Immature natural killer cell (primary cell): ENCODE measurements around the gene ACAT1. TPM values are rescaled to one million over a fixed set of nuclear protein-coding genes. Genes with fewer than 3 reads are reported as not detected.
A peak's percentile ranks its signal among the peaks of the same experiment; 100 is the strongest.
"Not testable (repeated sequence)": the region's sequence is repeated elsewhere in the genome, so short reads cannot be mapped to it uniquely, and the experiment has no call there.

ENCODE experiments used
- DNase-seq, 3 donors: peaks; one replicate each; pipeline ENCODE4 v3.0.0; 2022; ENCODE audit warnings: mixed read lengths in 1 of 3
- H3K27ac Mint-ChIP-seq, 6 donors: one replicate each; pipeline ENCODE4 v1.8.0; 2020; ENCODE audit warnings: mixed read lengths in 6 of 6, mild to moderate bottlenecking in 5 of 6, inconsistent platforms in 4 of 6, moderate library complexity in 3 of 6
- H3K27me3 Mint-ChIP-seq, 3 donors: one replicate each; pipeline ENCODE4 v1.8.0; 2020 to 2021; ENCODE audit warnings: low read depth in 3 of 3, mild to moderate bottlenecking in 3 of 3, mixed read lengths in 3 of 3, moderate library complexity in 3 of 3, inconsistent platforms in 1 of 3
- H3K36me3 Mint-ChIP-seq, 3 donors: one replicate each; pipeline ENCODE4 v1.8.0; 2020; ENCODE audit warnings: mixed read lengths in 3 of 3, inconsistent platforms in 2 of 3, mild to moderate bottlenecking in 2 of 3
- H3K4me1 Mint-ChIP-seq, 2 donors: one replicate each; pipeline ENCODE4 v1.8.0; 2020; ENCODE audit warnings: inconsistent platforms in 2 of 2, mild to moderate bottlenecking in 2 of 2, mixed read lengths in 2 of 2, moderate library complexity in 1 of 2
- H3K4me3 Mint-ChIP-seq, 5 donors: one replicate each; pipeline ENCODE4 v1.8.0; 2020; ENCODE audit warnings: mild to moderate bottlenecking in 5 of 5, mixed read lengths in 5 of 5, inconsistent platforms in 3 of 5, moderate library complexity in 3 of 5
- H3K9me3 Mint-ChIP-seq, 6 donors: one replicate each; pipeline ENCODE4 v1.8.0; 2020; ENCODE audit warnings: mild to moderate bottlenecking in 6 of 6, mixed read lengths in 6 of 6, inconsistent platforms in 4 of 6, moderate library complexity in 3 of 6
- polyA plus RNA-seq, 3 donors: library from polyadenylated mRNA; unstranded; fragments of 300-500 nt; fragmentation: Illumina TruSeq; gene quantifications; one replicate each; pipeline ENCODE4 v1.2.3, GENCODE V29; 2021

Gene ACAT1
- polyA plus RNA-seq, 3 donors from 2014 or later: 18.5 to 21.6 (median 21.4) TPM

GRCh38 chr11:108122166-108122628, 830 bp downstream of the ACAT1 start:
- H3K4me1 Mint-ChIP-seq: peaks cover 28 to 34% of the 10 kb centered on the region in 2 donors

GRCh38 chr11:108125096-108125495, 3.7 kb downstream of the ACAT1 start:
- Mint-ChIP-seq H3K4me1 (peaks cover 28 to 34% of the 10 kb centered on the region in 2 donors), H3K9me3 (no peaks in the 10 kb centered on the region), H3K27ac (peak overlapping the region in 2 of 6 donors; percentile 46 to 57), H3K36me3 (peaks cover 0 to 6% (median 2%) of the 10 kb centered on the region in 3 donors), H3K4me3 (no peak overlapping the region), H3K27me3 (peaks cover 2 to 4% (median 4%) of the 10 kb centered on the region in 3 donors)
- DNase-seq: no peak

More at GRCh38 chr11:108122166-108122628, 830 bp downstream of the ACAT1 start:
- Mint-ChIP-seq H3K9me3 (no peaks in the 10 kb centered on the region), H3K27me3 (peaks cover 2 to 4% (median 4%) of the 10 kb centered on the region in 3 donors), H3K36me3 (peaks cover 0 to 6% (median 0%) of the 10 kb centered on the region in 3 donors), H3K27ac (peak overlapping the region in 4 of 6 donors; percentile 5 to 84 (median 48)), H3K4me3 (peak overlapping the region; percentile 87 to 97 (median 92))
- DNase-seq: no peak

GRCh38 chr11:108128772-108129171, 7.4 kb downstream of the ACAT1 start:
- H3K4me3 Mint-ChIP-seq: no peak overlapping the region
- no peak for DNase-seq
- H3K36me3 Mint-ChIP-seq: peaks cover 0 to 10% (median 7%) of the 10 kb centered on the region in 3 donors
- peak overlapping the region in 1 of 6 donors; percentile 51 for H3K27ac Mint-ChIP-seq
- H3K27me3 Mint-ChIP-seq: peaks cover 0 to 4% (median 2%) of the 10 kb centered on the region in 3 donors
- H3K9me3 Mint-ChIP-seq: no peaks in the 10 kb centered on the region
- peaks cover 15% of the 10 kb centered on the region in 2 donors for H3K4me1 Mint-ChIP-seq

GRCh38 chr11:108131993-108132392, 10.6 kb downstream of the ACAT1 start:
- H3K4me1 Mint-ChIP-seq: peaks cover 0 to 2% of the 10 kb centered on the region in 2 donors

GRCh38 chr11:108132993-108133538, 11.7 kb downstream of the ACAT1 start:
- H3K27ac Mint-ChIP-seq, H3K4me1 Mint-ChIP-seq, DNase-seq, H3K9me3 Mint-ChIP-seq, H3K4me3 Mint-ChIP-seq, H3K27me3 Mint-ChIP-seq: not testable (repeated sequence)
- peaks cover 0 to 20% (median 8%) of the 10 kb centered on the region in 3 donors for H3K36me3 Mint-ChIP-seq

More at GRCh38 chr11:108131993-108132392, 10.6 kb downstream of the ACAT1 start:
- DNase-seq: no peak
- H3K9me3 Mint-ChIP-seq: no peaks in the 10 kb centered on the region
- H3K36me3 Mint-ChIP-seq: peaks cover 0 to 17% (median 8%) of the 10 kb centered on the region in 3 donors
- H3K27ac Mint-ChIP-seq: peak overlapping the region in 1 of 6 donors; percentile 64
- no peak overlapping the region for H3K4me3 Mint-ChIP-seq
- H3K27me3 Mint-ChIP-seq: peaks cover 0 to 2% (median 0%) of the 10 kb centered on the region in 3 donors

GRCh38 chr11:108135845-108136544, 14.6 kb downstream of the ACAT1 start:
- H3K4me3 Mint-ChIP-seq: no peak overlapping the region
- DNase-seq: no peak
- peaks cover 4 to 25% (median 19%) of the 10 kb centered on the region in 3 donors for H3K36me3 Mint-ChIP-seq
- peak overlapping the region in 4 of 6 donors; percentile 1 to 62 (median 18) for H3K27ac Mint-ChIP-seq
- no peaks in the 10 kb centered on the region for H3K9me3 Mint-ChIP-seq
- peaks cover 0 to 2% of the 10 kb centered on the region in 2 donors for H3K4me1 Mint-ChIP-seq
- H3K27me3 Mint-ChIP-seq: peaks cover 0 to 4% (median 2%) of the 10 kb centered on the region in 3 donors

- Mint-ChIP-seq H3K27me3 (peaks cover 0 to 4% (median 2%) of the 10 kb centered on the region in 3 donors), H3K9me3 (no peaks in the 10 kb centered on the region), H3K27ac (peak overlapping the region in 2 of 6 donors; percentile 1 to 8), H3K4me3 (no peak overlapping the region), H3K4me1 (peaks cover 0 to under 1% of the 10 kb centered on the region in 2 donors), H3K36me3 (peaks cover 4 to 26% (median 17%) of the 10 kb centered on the region in 3 donors)
- DNase-seq: no peak
Observed at GRCh38 chr11:108137212-108137611, 15.8 kb downstream of the ACAT1 start.

- H3K27ac Mint-ChIP-seq: peak overlapping the region in 1 of 6 donors; percentile 12
- no peaks in the 10 kb centered on the region for H3K9me3 Mint-ChIP-seq
- H3K4me3 Mint-ChIP-seq: no peak overlapping the region
- peaks cover 20 to 44% (median 35%) of the 10 kb centered on the region in 3 donors for H3K36me3 Mint-ChIP-seq
- DNase-seq: no peak
- H3K4me1 Mint-ChIP-seq: no peaks in the 10 kb centered on the region
- peaks cover 0 to 3% (median 2%) of the 10 kb centered on the region in 3 donors for H3K27me3 Mint-ChIP-seq
Observed at GRCh38 chr11:108142304-108142703, 20.9 kb downstream of the ACAT1 start.

- no peaks in the 10 kb centered on the region for H3K4me1 Mint-ChIP-seq
- peaks cover 24 to 56% (median 50%) of the 10 kb centered on the region in 3 donors for H3K36me3 Mint-ChIP-seq
- H3K27me3 Mint-ChIP-seq: peaks cover 0 to 3% (median 2%) of the 10 kb centered on the region in 3 donors
- H3K9me3 Mint-ChIP-seq: no peaks in the 10 kb centered on the region
- H3K27ac Mint-ChIP-seq: peak overlapping the region in 1 of 6 donors; percentile 3
- H3K4me3 Mint-ChIP-seq: no peak overlapping the region
- no peak for DNase-seq
Observed at GRCh38 chr11:108144615-108145014, 23.2 kb downstream of the ACAT1 start.

- DNase-seq: no peak
- H3K36me3 Mint-ChIP-seq: peaks cover 21 to 63% (median 52%) of the 10 kb centered on the region in 3 donors
- H3K27ac Mint-ChIP-seq: no peak overlapping the region
- no peaks in the 10 kb centered on the region for H3K9me3 Mint-ChIP-seq
- no peaks in the 10 kb centered on the region for H3K4me1 Mint-ChIP-seq
- no peak overlapping the region for H3K4me3 Mint-ChIP-seq
- H3K27me3 Mint-ChIP-seq: peaks cover 0 to 3% (median 0%) of the 10 kb centered on the region in 3 donors
Observed at GRCh38 chr11:108147150-108147549, 25.8 kb downstream of the ACAT1 start.

- peaks cover 0 to 3% (median 0%) of the 10 kb centered on the region in 3 donors for H3K27me3 Mint-ChIP-seq
- no peak overlapping the region for H3K4me3 Mint-ChIP-seq
- H3K27ac Mint-ChIP-seq: peak overlapping the region in 2 of 6 donors; percentile 12 to 72
- peaks cover 25 to 63% (median 47%) of the 10 kb centered on the region in 3 donors for H3K36me3 Mint-ChIP-seq
- H3K4me1 Mint-ChIP-seq: no peaks in the 10 kb centered on the region
- no peak for DNase-seq
- H3K9me3 Mint-ChIP-seq: no peaks in the 10 kb centered on the region
Observed at GRCh38 chr11:108148556-108148955, 27.2 kb downstream of the ACAT1 start.

GRCh38 chr11:108154591-108154990, 33.2 kb downstream of the ACAT1 start:
- H3K9me3 Mint-ChIP-seq: no peaks in the 10 kb centered on the region
- H3K27me3 Mint-ChIP-seq: no peaks in the 10 kb centered on the region
- peak overlapping the region in 1 of 6 donors; percentile 14 for H3K27ac Mint-ChIP-seq
- no peak for DNase-seq
- H3K4me3 Mint-ChIP-seq: no peak overlapping the region
- H3K36me3 Mint-ChIP-seq: peaks cover 13 to 44% (median 19%) of the 10 kb centered on the region in 3 donors
- peaks cover 0 to 1% of the 10 kb centered on the region in 2 donors for H3K4me1 Mint-ChIP-seq

- Mint-ChIP-seq H3K9me3 (no peaks in the 10 kb centered on the region), H3K4me1 (no peaks in the 10 kb centered on the region), H3K27me3 (no peaks in the 10 kb centered on the region), H3K36me3 (peaks cover 13 to 38% (median 22%) of the 10 kb centered on the region in 3 donors), H3K4me3 (no peak overlapping the region), H3K27ac (peak overlapping the region in 4 of 6 donors; percentile 11 to 36 (median 18))
- no peak for DNase-seq
Observed at GRCh38 chr11:108160970-108161566, 39.7 kb downstream of the ACAT1 start.
